ENCODE results near the gene PLCXD1.
"Not testable (repeated sequence)": the region's sequence is repeated elsewhere in the genome, so short reads cannot be mapped to it uniquely, and the experiment has no call there.

The PLCXD1 gene

DNA sequence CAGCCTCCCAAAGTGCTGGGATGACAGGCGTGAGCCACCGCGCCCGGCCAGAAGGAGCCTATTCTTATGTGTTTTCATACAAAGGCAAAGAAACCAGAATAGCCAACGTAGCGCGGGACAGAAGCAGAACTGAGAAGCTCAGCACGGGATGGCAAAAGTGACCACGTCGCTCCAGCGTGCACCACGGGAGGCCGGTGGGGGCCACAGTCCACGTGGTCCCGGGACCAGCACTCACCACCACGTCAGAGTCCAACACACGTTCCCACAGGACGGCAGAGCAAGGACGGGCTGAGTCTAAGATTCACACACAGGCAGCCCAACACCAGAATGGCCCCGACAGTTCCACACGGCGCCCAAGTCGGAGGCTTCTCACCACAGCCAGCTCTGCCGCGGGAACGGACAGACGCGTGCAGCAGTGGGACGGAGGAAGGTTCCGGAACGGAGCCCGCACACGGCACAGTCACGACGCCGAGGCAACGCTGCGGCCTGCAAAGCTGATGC, 56.2 kb downstream of the PLCXD1 start:
- DNase-seq: no peak

DNA sequence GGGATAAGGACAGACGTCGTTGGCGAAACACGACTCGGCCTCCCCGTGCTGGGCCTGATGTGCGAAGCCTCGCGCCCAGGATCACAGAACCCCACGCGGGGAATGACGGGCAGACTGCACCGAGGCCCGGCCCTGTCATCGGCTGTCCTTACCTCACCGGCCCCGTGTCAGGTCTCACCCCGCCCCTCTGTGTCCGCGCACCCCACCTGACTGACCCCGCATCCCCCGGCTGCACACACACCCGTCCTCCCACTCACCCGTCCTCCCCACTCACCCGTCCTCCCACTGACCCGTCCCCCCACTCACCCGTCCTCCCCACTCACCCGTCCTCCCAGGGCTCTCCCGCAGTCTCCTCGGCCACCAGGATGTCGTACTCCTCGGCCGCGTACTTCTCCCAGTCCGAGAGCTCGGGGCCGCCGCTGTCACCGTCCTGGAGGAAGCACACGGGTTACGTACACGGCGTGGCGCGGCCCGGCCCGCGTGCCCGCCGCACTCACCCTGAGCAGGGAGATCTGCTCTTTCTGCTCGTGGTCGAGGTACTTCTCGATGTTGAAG, 57.2 kb downstream of the PLCXD1 start:
- DNase-seq: no peak

DNA sequence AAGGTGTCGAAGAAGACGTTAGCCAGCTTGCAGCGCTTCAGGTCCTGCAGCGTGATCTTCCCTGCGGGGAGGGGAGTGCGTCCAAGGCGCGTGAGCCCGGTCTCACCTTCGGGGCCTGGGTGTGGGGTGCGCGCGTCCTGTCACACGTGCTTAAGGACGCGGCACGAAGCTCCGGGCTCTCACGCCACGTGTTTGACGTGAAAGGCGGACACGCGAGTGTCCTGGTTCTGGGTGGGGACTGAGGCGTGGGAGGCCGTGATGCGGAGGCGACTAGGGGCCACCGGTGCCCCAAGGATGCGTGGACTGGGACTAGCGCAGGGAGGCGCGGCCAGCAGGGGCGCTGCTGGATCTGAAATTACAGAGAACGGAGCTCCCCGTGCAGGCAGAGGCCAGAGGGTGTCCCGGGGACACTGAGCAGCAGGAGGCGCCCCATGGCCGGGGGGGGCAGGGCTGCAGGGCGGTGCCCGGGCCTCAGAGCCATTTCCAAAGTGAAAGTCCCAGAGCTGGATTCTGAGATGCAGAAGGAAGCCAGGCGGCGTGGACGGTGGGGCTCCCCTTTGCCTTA, 57.7 kb downstream of the PLCXD1 start:
- DNase-seq: no peak

DNA sequence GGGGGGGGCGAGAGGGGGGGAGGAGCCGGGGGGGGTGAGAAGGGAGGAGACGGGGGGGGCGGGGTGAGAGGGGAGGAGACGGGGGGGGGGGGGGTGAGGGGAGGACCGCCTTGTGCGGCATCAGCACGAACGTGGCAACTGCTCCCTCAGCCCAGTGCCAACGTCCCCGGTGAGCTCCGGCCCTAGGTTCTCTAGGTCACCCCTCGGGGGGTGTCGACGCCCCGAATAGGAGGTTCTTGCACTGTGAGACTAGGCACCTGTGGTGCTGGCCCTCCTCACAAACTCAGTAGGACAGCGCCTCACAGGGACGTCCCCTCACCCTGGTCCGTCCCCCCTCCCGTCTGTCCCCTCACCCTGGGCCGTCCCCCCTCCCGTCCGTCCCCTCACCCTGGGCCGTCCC, 58.9 kb downstream of the PLCXD1 start:
- no peak for DNase-seq

DNA sequence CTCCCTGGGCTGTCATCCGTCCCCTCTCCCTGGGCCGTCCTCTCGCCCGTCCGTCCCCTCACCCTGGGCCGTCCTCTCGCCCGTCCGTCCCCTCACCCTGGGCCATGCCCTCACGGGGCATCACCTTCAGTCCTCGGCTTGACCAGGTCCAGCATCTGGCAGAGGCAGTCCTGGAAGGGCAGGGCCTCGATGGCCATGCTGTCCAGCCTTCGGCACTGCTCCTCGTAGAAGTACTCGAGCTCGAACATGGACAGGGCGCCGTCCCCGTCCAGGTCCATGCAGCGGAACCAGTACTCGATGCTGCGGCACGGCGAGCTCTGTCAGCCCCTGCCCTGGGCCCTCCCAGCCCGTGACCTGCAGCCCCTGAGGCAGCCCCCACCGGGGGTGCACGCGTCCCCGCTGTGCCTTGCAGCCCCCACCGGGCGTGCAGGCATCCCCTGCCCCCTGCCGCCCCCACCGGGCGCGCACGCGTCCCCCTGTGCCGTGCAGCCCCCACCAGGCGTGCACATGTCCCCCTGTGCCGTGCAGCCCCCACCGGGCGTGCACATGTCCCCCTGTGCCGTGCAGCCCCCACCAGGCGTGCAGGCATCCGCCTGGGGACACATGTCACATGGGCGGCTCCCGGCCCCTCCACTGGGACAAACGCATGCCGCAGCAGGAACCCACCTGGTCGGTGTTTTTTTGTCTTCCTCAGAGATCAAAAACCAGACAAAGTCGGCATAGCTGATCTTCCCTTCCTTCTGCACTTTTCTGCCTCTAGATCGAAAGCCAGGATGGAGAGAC, 59.7 kb downstream of the PLCXD1 start:
- no peak for DNase-seq

DNA sequence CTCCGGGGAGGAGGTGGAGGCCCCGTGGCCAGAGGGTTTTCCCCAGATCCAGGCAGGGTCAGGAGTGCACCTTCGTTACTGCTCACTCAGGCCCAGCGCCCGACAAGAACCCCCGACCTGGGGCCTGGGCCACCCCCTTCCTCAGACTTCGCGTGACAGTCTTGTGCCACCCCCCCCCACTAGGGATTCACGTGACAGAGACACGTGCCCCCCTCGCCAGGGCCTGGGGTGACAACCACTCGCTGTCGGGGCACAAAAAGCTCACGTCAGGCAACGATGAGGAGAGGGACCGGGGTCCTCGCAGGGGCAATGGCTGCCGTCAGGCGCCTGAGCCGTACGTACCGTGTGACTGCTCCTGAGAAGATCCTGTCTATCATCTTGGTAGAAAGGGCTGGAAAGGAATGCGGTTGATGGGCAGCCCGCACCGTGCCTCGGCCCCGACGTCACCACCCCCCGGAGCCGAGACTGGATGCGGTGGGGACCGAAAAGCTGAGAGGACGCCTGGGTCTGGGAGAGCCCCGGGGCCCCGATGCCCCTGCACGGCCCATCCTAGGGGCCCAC, 60.4 kb downstream of the PLCXD1 start:
- no peak for DNase-seq

DNA sequence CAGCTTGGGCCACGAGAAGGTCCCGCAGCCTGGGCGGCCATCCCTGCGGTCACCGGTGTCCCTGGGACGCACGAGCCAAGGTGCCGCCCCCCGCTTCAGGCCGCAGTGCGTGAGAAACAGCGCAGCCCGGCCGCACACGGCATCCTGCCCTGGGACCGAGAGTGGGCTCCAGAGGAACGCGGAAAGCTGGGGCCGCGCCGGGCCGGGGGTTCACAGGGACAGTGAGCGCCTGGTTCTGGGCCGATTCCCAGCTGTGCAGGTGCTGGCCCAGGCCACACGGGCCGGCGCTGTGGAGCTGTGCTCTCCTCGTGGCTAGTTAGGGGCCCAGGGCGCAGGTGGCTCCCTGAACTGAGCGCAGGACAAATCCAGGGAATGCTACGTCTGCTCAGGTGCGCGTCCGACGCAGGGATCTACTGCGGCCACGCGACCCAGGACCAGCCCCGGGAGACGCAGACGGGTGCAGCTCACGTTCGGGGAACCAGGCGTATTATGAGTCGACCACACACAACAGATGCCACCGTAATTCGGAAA, 63.3 kb downstream of the PLCXD1 start:
- DNase-seq: no peak

DNA sequence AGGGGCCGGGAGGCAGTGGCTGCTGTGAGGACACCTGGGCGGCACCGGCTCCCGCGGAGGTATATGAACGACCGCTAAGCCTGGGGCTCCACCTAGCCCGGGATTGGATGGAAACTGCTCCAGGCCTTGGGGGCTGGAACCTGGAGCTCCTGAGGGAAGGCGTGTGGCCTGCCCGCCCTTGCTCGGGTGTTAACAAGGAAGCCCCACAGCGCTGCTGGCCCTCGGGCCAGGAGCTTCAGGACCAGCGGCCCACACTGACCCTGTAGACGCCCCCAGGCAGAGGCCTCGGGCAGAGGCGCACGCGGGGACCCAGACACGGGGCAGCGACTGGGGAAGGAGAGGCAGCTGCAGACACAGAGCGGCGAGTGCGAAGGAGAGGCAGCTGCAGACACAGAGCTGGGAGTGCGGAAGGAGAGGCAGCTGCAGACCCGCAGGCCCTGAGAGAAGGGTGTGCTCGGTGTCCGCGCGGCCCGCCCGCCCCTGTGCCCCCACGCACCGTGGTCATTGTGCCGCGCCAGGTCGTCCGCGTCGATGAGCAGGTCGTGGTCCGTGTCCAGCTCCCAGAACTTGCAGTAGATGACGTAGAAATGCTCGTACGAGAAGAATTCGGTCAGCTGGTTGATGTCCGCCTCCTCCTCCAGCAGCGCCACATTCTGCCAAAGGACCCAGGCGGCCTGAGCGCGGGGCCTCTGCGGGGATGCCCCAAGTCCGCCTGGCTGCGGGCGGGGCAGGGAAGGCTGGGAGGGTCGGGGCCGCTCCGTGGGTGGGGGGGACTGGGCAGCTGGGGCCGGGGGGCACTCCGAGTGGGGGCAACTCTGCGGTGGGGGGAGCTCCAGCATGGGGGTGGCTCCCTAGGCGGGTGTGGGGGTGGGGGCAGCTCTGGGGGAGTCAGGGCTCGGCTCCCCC, 64.1 kb downstream of the PLCXD1 start:
- DNase-seq: no peak

DNA sequence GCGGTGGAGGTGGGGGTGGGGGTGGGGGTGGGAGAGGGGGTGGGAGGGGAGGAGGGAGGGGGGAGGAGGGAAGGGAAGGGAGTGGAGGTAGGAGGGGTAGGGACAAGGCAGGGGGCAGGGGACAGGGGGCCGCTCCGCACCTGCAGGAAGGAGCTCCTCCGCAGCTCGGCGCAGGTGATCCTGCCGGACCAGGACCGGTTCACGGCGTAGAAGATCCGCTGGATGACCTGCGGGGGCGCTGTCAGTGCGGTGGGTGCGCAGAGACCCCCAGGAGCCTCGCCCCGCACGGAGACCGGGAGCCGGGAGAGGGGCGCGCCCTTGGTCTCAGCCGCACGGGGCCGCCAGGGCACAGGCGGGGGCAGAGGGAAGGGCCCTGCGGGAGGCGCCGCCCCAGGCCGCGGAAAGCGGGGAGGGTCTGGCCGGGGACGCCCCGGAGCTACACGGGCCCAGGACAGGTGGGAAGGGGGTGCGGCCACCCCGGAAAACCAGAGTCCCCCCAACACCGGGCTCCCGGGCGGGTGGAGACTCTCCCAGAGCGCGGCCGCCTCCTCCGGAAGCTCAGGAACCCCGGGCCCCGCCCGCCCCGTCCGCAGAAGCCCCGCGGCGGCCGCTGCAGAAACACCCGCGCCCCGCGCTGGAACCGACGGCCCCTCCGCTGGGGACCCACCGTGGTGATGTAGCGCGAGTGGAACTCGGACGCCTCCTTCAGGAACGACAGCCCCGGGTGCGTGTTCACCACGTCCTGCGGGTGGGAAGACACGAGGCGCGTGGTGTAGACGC, 65.0 kb downstream of the PLCXD1 start:
- no peak for DNase-seq

DNA sequence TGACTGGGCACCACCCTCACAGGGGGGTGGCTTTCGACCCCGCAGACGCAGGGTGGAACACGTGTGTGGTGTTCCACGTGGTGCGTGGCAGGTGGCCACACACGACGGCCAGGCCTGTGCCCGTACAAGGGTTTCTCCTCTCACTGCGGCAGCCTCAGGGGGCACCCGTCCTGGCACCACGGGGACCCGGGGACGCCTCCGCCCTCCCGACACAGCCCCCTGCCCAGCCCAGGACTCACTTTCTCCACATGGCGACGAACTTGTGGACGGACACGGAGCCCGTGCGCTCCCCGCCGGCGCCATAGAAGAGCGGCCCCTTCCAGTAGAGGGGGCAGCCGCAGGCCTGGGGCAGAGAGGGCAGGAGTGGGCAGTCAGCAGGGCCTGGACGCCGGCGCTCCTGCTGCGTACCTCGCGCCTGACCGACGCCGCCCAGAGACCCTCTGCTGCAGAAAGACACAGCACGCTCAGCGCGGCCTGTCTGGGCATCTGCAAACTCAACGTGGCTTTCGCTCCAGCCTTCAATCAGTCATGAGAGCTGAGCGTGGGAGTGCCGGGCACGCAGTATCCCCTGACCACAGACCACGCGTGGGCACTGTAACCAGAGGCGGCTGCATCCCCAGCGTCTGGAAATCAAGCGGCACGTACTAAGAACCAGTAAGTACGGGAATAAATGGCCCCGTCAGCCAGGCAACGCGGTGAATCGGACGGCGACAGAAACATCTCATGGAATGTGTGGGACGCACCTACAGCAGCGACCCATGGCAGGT, 66.4 kb downstream of the PLCXD1 start:
- DNase-seq: no peak

DNA sequence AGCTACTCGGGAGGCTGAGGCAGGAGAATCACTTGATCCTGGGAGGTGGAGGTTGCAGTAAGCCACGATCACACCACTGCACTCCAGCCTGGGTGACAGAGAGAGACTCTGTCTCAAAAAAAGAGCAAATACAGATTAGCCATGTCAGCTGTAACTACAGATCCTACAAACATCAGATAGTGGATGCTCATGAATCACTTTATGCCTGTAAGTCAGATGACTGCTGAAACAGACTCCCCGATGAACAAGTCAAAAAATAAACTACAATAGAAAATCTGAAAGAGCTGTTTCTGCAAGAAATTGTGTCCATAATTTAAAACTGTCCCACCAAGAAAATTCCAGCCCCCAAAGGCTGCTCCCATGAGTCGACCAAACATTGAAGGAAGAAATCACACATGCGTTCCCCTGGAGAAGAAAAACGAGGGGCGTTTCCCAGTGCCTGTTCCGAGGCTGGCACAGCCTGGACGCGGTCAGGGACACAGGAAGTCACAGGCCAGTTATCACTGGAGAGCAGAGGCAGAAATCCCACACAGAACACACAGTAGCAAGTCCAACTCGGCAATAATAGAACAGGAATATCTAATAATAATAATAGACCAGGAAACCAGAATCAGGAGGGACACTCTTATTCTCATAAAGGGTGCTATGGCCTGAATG, 67.4 kb downstream of the PLCXD1 start:
- DNase-seq: no peak

DNA sequence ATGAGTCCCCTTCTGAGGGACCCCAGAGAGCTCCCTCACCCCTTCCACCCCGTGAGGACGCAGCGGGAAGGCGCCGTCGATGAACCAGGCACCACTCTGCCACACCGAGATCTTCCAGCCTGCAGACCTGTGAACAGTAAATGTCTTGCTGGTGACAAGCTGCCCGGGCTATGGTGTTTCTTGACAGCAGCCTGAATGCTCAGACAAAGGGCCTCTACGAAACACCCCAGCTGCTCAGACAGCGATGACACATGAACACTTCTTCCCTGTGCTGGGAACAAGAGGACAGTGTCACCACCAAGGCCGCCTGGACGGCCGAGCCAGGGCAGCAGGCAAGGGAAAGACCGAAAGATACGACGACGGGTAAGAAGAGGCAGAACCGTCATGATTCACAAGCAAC, 68.0 kb downstream of the PLCXD1 start:
- DNase-seq: no peak

DNA sequence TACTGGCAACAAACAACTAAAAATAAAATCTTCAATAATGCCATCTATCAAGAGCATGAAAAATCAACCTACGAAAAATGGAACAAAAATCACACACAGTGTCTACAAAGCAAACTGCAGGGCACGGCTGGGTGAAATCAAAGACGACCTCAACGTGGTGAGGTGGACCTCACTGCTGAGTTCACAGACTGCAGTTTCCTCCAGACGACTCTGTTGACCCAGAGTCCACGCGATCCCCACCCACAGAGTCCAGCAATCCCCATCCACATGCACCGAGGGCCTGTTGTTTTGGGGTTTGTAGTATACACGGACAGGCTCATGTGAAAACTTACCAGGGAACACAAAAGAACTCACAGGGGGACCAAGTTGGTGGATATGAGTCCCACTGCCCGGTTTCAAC, 68.5 kb downstream of the PLCXD1 start:
- no peak for DNase-seq

DNA sequence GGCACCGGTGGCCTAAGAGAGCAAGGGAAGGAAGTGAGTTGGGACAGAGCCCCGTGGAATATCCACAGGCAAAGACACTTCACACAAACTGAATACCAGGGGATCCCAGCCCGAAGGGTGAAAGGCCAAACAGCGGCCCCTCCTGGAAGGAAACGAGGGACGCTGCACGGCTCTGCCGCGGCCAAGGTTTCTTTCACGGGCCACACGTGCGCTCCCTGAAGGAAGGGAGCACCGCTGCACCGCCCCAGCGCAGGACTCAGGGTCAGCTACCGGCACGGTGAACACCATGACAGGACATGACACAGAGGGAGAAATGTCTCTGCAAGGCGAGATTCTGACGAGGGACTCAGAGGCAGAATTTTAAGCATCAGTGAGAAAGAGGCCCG, 69.0 kb downstream of the PLCXD1 start:
- no peak for DNase-seq

DNA sequence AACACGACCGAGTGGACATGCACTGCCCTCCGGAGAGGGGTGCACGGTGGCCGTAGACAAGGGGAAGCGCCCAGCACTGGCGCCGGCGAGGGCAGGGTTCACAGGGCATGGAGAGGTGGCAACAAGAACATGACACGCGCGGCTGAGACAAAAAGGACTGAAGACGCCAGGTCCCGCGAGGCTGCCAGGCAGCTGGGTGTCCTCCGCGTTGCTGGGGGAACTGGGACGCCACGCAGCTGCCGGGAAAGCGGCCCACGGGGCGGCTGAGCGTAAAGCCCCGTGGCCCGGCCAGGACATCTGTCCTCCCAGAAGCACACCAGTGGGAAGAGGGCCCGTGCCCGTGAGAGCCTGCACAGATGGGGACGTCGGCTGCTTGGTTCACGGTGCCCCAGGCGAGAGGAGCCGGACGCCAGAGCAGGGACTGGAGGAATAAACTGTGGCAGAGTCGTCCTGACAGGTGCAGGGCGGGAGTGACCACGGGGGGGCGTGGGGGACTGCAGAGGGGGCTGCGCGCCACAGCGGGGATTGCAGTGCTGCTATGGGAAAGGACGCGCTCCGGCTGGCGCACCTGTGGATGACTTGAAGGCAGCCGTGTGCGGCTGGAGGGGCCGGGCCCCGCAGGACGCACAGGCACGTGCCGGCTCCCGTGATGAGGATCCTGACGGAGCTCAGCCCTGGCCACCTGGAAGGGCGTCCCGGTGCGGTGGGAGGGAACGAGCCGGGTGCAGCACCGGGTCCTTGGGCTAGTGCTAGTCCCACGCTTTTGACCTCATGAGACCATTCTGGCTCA, 69.5 kb downstream of the PLCXD1 start:
- DNase-seq: no peak

DNA sequence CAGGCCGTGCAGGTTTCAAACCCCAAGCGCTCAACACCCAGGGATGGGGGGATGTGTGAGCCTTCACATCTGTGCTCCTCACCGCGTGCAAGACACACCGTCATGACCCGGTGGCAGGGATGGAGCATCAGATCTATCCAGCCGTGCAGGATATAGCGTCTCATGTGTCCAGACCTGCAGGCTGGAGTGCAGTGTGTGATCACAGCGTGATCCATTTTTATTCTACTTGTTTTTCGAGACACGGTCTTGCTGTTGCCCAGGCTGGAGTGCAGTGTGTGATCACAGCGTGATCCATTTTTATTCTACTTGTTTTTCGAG, 70.1 kb downstream of the PLCXD1 start:
- not testable (repeated sequence) for DNase-seq

DNA sequence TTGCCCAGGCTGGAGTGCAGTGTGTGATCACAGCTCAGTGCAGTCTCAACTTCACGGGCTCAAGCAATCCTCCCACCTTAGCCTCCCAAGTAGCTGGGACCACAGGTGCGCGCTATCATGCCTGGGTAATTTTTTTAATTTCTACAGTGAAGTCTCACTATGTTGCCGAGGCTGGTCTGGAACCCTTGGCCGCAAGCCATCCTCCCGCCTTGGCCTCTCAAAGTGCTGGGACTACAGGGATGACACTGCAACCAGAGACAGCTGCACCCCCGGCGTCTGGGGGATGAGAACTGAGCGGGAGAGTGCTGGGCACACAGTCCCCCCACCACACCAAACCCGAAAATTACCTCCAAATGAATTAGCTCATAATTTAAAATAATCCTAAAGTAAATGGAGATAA, 70.6 kb downstream of the PLCXD1 start:
- DNase-seq: no peak

DNA sequence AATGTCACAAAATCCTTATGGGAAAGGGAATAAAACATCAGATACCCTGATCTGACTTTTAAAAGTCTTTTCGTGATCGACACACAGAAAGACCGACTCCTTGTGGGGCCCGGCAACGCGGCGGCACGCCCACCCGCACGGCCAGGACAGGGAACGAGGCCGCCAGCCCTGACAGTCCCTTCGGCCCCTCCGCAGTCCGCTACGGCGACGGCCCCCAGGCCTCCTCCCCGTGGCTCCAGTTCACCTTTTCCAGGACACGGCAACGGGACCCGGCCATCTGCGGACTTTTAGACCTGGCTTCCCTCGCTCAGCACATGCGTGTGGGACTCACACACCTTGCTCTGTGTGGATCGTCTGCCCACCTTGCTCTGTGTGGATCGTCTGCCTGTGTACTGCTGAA, 71.0 kb downstream of the PLCXD1 start:
- DNase-seq: no peak

DNA sequence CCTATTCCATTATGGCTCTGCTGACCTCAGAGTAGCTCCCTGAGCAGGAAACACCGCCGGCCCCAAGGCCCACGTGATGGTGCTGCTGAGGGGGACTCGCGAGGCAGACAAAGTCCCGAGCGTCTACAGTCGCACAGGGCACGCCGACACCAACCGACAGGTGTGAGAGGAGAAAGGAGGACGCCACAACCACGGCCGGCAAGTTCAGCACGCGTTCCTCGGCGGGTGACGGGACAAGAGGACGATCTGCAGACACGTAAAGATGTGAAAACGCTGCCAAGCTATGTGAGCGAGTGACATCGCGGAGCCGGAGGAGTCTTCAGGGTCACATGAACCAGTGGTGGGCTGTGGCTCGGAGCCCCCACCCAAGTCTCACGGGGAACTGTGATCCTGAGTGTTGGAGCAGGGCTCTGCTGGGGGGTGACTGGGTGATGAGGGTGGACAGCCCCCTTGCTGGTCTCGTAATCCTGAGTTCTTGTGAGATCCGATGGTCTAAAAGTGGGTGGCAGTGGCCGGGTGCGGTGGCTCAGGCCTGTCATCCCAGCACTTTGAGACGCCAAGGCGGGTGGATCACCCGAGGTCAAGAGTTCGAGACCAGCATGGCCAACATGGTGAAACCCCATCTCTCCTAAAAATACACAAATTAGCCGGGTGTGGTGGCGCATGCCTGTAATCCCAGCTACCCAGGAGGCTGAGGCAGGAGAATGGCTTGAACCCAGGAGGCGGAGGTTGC, 71.6 kb downstream of the PLCXD1 start:
- DNase-seq: no peak
